Activated CD8-positive, alpha-beta T cell treated with anti-CD3 and anti-CD28 coated beads, Interleukin-2, amount 10 ng/mL, durations not matched to agents 7 days and 5 days (primary cell): ENCODE measurements around the gene NCAN. TPM values are rescaled to one million over a fixed set of nuclear protein-coding genes. Genes with fewer than 3 reads are reported as not detected.
"Not testable (repeated sequence)": the region's sequence is repeated elsewhere in the genome, so short reads cannot be mapped to it uniquely, and the experiment has no call there.

ENCODE experiments used
- ATAC-seq: fragments of 150-1000 bp; cut with Tn5 transposase; one replicate; pipeline ENCODE4 v1.10.0; 2021; ENCODE audit warnings: moderate library complexity
- CTCF ChIA-PET: fragments of 350-600 bp; sonication (Branson Sonifier 250); formaldehyde crosslinking; loops from one replicate; lab custom pipeline; 2021; ENCODE audit warnings: antibody characterized with exemption; lab: Charles Lee
- POLR2A ChIA-PET: fragments of 350-600 bp; sonication (Branson Sonifier 250); formaldehyde crosslinking; loops from one replicate; lab custom pipeline; 2021; ENCODE audit warnings: antibody characterized with exemption; lab: Charles Lee
- DNase-seq: peaks from one replicate; pipeline ENCODE4 v3.0.0-alpha.2; 2020
- H3K27ac Mint-ChIP-seq: one replicate; pipeline ENCODE4 v1.8.0; 2021; ENCODE audit warnings: mild to moderate bottlenecking, mixed read lengths
- H3K27me3 Mint-ChIP-seq: one replicate; pipeline ENCODE4 v1.8.0; 2021; ENCODE audit warnings: low read depth, mixed read lengths
- H3K36me3 Mint-ChIP-seq: one replicate; pipeline ENCODE4 v1.8.0; 2021; ENCODE audit warnings: low read depth, mixed read lengths
- H3K4me1 Mint-ChIP-seq: one replicate; pipeline ENCODE4 v1.8.0; 2021; ENCODE audit warnings: low read depth, mixed read lengths
- H3K4me3 Mint-ChIP-seq: one replicate; pipeline ENCODE4 v1.8.0; 2021; ENCODE audit warnings: mild to moderate bottlenecking, mixed read lengths
- H3K9me3 Mint-ChIP-seq: one replicate; pipeline ENCODE4 v1.8.0; 2022; ENCODE audit warnings: mixed read lengths; ENCODE audit not compliant: insufficient read depth
- total RNA-seq, 2 experiments: library from RNA; stranded (reverse); gene quantifications; one replicate each; pipeline ENCODE4 v1.2.3, GENCODE V29; 2021

Gene NCAN
- total RNA-seq, 2 experiments from 2014 or later = not detected

- CTCF ChIA-PET = interaction anchor here (0.5 to 1.3 kb wide), 2 partner anchors 30 to 43 kb away, joined by 3 read pairs; no protein-coding TSS in a partner anchor
- ATAC-seq (no peak), DNase-seq (no peak)
- POLR2A ChIA-PET = no interaction called here
- Mint-ChIP-seq H3K27me3 (peaks cover 6% of the 10 kb centered on the region), H3K36me3 (no peaks in the 10 kb centered on the region), H3K27ac (no peak overlapping the region), H3K9me3 (no peaks in the 10 kb centered on the region), H3K4me3 (no peak overlapping the region), H3K4me1 (peaks cover 5% of the 10 kb centered on the region)
These were observed 17.9 kb downstream of the NCAN start for GRCh38 chr19:19229701-19230100.

- ATAC-seq (no peak), DNase-seq (no peak)
- H3K9me3 Mint-ChIP-seq = peaks cover 2% of the 10 kb centered on the region
- no peaks in the 10 kb centered on the region for H3K36me3 Mint-ChIP-seq
- peaks cover 6% of the 10 kb centered on the region for H3K27me3 Mint-ChIP-seq
- H3K4me1 Mint-ChIP-seq = no peaks in the 10 kb centered on the region
- ChIA-PET POLR2A (interaction anchor here (0.7 kb wide), 1 partner anchor 74 kb away, joined by 5 read pairs; no protein-coding TSS in a partner anchor), CTCF (interaction anchor here (1.0 to 1.4 kb wide), 2 partner anchors 40 to 57 kb away, joined by 3 read pairs; no protein-coding TSS in a partner anchor)
- H3K27ac Mint-ChIP-seq = no peak overlapping the region
- no peak overlapping the region for H3K4me3 Mint-ChIP-seq
These were observed 19.2 kb downstream of the NCAN start for GRCh38 chr19:19230999-19231398.

- POLR2A ChIA-PET = no interaction called here
- H3K36me3 Mint-ChIP-seq = no peaks in the 10 kb centered on the region
- H3K4me1 Mint-ChIP-seq = no peaks in the 10 kb centered on the region
These were observed 20.5 kb downstream of the NCAN start for GRCh38 chr19:19232261-19232721.

GRCh38 chr19:19234220-19234816 lies 22.6 kb downstream of the NCAN start:
- ChIA-PET POLR2A (interaction anchor here (0.6 kb wide), 1 partner anchor 521 kb away, joined by 3 read pairs; no protein-coding TSS in a partner anchor), CTCF (interaction anchor here (0.9 to 1.5 kb wide), 3 partner anchors 10 to 89 kb away, joined by 3 to 9 read pairs (median 4); no protein-coding TSS in a partner anchor)
- H3K27me3 Mint-ChIP-seq = peaks cover 8% of the 10 kb centered on the region
- no peak overlapping the region for H3K4me3 Mint-ChIP-seq
- H3K36me3 Mint-ChIP-seq = no peaks in the 10 kb centered on the region
- peaks cover 7% of the 10 kb centered on the region for H3K9me3 Mint-ChIP-seq
- no peak overlapping the region for H3K27ac Mint-ChIP-seq
- DNase-seq (no peak), ATAC-seq (no peak)
- no peaks in the 10 kb centered on the region for H3K4me1 Mint-ChIP-seq

More at GRCh38 chr19:19232261-19232721, 20.5 kb downstream of the NCAN start:
- Mint-ChIP-seq H3K27me3 (peaks cover 8% of the 10 kb centered on the region), H3K27ac (no peak overlapping the region), H3K4me3 (no peak overlapping the region), H3K9me3 (peaks cover 7% of the 10 kb centered on the region)
- no peak for ATAC-seq
- DNase-seq = no peak
- CTCF ChIA-PET = no interaction called here

DNA sequence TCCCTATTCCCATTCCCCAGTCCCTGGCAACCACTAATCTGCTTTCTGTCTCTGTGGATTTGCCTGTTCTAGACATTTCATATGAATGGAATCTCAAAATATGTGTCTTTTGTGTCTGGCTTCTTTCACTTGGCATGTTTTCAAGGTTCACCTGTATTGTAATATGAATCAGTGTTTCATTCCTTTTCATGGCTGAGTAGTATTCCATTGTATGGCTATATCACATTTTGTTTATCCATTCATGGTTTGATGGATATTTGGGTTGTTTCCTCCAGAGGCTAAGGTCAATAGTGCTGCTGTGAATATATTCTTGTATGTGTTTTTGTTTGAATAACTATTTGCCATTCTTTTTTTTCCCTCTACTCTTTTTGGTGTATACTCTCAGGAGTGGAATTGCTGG lies 24.4 kb downstream of the NCAN start:
- H3K9me3 Mint-ChIP-seq = peaks cover 7% of the 10 kb centered on the region
- no peak overlapping the region for H3K27ac Mint-ChIP-seq
- H3K4me1 Mint-ChIP-seq = no peaks in the 10 kb centered on the region
- ChIA-PET CTCF (no interaction called here), POLR2A (no interaction called here)
- H3K4me3 Mint-ChIP-seq = no peak overlapping the region
- no peak for ATAC-seq
- no peaks in the 10 kb centered on the region for H3K36me3 Mint-ChIP-seq
- peaks cover 8% of the 10 kb centered on the region for H3K27me3 Mint-ChIP-seq
- no peak for DNase-seq

DNA sequence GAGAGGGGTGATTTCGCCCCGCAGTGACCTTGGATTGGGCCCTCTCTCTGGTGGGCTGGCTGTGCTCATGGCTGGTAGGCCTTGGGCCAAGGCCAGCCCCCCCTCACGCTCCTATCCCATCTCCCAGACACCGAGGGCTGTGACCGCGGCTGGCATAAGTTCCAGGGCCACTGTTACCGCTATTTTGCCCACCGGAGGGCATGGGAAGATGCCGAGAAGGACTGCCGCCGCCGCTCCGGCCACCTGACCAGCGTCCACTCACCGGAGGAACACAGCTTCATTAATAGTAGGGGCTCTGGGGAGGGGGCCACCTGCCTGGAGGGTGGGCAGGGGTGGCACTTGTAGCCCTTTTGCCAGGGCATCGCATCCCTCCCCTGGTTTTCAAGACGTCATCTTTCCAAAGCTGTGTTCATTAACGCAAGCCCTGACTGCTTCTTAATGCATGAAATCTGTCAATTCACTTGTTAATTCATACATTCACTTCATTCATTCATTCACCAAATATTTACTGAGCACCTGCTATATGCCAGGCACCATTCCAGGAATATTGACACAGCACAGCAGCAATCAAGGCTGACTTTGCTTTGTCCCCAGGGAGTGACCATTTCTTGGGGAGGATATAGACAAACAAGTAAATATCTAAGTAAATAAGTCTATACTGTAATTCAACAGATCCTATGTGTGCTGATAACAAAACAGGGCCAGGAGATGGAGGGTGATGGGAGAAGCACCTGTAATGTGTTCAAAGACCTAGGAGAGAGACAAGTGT lies 26.6 kb downstream of the NCAN start:
- DNase-seq (no peak), ATAC-seq (no peak)
- peaks cover 7% of the 10 kb centered on the region for H3K9me3 Mint-ChIP-seq
- no peaks in the 10 kb centered on the region for H3K4me1 Mint-ChIP-seq
- H3K4me3 Mint-ChIP-seq = no peak overlapping the region
- no peaks in the 10 kb centered on the region for H3K36me3 Mint-ChIP-seq
- H3K27me3 Mint-ChIP-seq = peaks cover 8% of the 10 kb centered on the region
- ChIA-PET POLR2A (no interaction called here), CTCF (no interaction called here)
- no peak overlapping the region for H3K27ac Mint-ChIP-seq

- Mint-ChIP-seq H3K4me3 (no peak overlapping the region), H3K36me3 (no peaks in the 10 kb centered on the region), H3K9me3 (peaks cover 7% of the 10 kb centered on the region), H3K27me3 (peaks cover 8% of the 10 kb centered on the region), H3K27ac (no peak overlapping the region), H3K4me1 (no peaks in the 10 kb centered on the region)
- DNase-seq (no peak), ATAC-seq (no peak)
- ChIA-PET CTCF (no interaction called here), POLR2A (no interaction called here)
These were observed 27.9 kb downstream of the NCAN start for GRCh38 chr19:19239675-19240074.

- CTCF ChIA-PET = no interaction called here
- POLR2A ChIA-PET = no interaction called here
- peaks cover 8% of the 10 kb centered on the region for H3K27me3 Mint-ChIP-seq
- H3K27ac Mint-ChIP-seq = no peak overlapping the region
- DNase-seq (no peak), ATAC-seq (no peak)
- peaks cover 7% of the 10 kb centered on the region for H3K9me3 Mint-ChIP-seq
- no peak overlapping the region for H3K4me3 Mint-ChIP-seq
- H3K4me1 Mint-ChIP-seq = no peaks in the 10 kb centered on the region
- H3K36me3 Mint-ChIP-seq = no peaks in the 10 kb centered on the region
These were observed 28.7 kb downstream of the NCAN start for GRCh38 chr19:19240476-19240875.

DNA sequence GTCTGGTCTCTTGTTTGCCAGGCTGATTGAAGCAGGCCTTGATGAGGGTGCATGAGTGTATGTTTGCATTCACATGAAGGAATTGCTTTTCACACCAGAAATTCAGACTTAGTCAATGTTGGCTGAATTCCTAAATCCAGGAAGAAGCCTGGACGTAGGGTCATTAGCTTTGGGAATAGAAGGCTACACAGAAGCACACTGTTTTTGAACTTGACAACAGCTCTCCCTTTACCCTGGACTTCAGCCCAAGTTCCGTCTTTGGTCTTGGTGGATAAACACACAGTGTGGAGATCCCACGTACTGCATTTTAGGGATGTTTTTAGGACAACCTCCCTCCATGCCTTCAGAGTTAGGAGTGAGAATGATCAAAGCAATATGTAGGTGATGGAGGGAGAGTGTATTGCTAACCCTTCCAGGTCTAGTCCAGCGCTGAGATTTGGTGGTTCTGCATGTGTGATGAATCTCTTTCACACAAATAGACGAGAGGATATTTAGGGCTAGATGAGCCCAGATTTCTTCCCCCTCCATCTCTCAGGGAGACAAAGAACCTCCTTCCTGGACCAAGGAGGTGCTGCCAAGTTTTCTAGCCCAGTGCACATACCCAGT lies 38.5 kb downstream of the NCAN start:
- no peak for ATAC-seq
- Mint-ChIP-seq H3K4me3 (no peak overlapping the region), H3K27me3 (peaks cover 13% of the 10 kb centered on the region), H3K9me3 (no peaks in the 10 kb centered on the region), H3K4me1 (no peaks in the 10 kb centered on the region), H3K36me3 (no peaks in the 10 kb centered on the region), H3K27ac (no peak overlapping the region)
- no peak for DNase-seq
- ChIA-PET CTCF (no interaction called here), POLR2A (no interaction called here)

DNA sequence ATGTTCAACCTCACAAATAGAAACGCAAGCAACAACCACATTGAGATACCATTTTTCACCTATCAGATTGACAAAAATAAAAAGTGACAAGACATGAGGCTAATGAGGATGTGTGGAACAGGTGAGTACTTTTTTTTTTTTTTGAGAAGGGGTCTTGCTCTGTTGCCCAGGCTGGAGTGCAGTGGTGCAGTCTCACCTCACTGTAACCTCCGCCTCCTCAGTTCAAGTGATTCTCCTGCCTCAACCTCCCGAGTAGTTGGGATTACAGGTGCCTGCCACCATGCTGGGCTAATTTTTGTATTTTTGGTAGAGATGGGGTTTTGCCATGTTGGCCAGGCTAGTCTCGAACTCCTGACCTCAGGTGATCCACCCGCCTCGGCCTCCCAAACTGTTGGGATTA lies 41.7 kb downstream of the NCAN start:
- POLR2A ChIA-PET, H3K4me1 Mint-ChIP-seq, H3K27ac Mint-ChIP-seq, H3K36me3 Mint-ChIP-seq, ATAC-seq, H3K9me3 Mint-ChIP-seq, H3K4me3 Mint-ChIP-seq, CTCF ChIA-PET, DNase-seq: not testable (repeated sequence)
- H3K27me3 Mint-ChIP-seq = peaks cover 16% of the 10 kb centered on the region

- Mint-ChIP-seq H3K36me3 (no peaks in the 10 kb centered on the region), H3K4me3 (no peak overlapping the region), H3K9me3 (no peaks in the 10 kb centered on the region), H3K27me3 (peaks cover 28% of the 10 kb centered on the region), H3K4me1 (peaks cover 5% of the 10 kb centered on the region), H3K27ac (no peak overlapping the region)
- ATAC-seq (peak; percentile 52), DNase-seq (no peak)
- ChIA-PET POLR2A (no interaction called here), CTCF (no interaction called here)
These were observed 44.6 kb downstream of the NCAN start for GRCh38 chr19:19256072-19256969.
